OCI-LY3 (cell line): ENCODE results near the gene INHBE.

Source experiments
- CTCF ChIP-seq: fragments of 200-600, 300-600 bp; sonication (generic); IDR thresholded peaks from 2 replicates; pipeline ENCODE4 v1.5.1; 2014; ENCODE audit warnings: antibody characterized with exemption, low read length, low read depth
- EZH2phosphoT487 ChIP-seq: fragments of 200-600 bp; shearing (Covaris generic); IDR thresholded peaks from 2 replicates; pipeline ENCODE4 v1.6.1; 2018; ENCODE audit warnings: antibody characterized with exemption, mixed run types, low read depth

- TF ChIP-seq CTCF (no peak), EZH2phosphoT487 (no peak)
Measured at GRCh38 chr12:57455374-57456144, 452 bp downstream of the INHBE start.
